Transverse colon (tissue), 4 donors: ENCODE results near the gene C10orf105.

Experiments
- CTCF ChIP-seq, 5 experiments: fragments of 200-600 bp in 3 of 5; fragments of 450-650 bp in 2 of 5; sonication (generic) in 3 of 5; IDR thresholded peaks; 1 replicate in 2 of 5; 2 replicates in 3 of 5; pipeline ENCODE4 v1.5.1; 2016 to 2017; ENCODE audit warnings: antibody characterized with exemption in 5 of 5, inconsistent platforms in 3 of 5, mild to moderate bottlenecking in 2 of 5, moderate library complexity in 1 of 5
- EP300 ChIP-seq: sonication (generic); formaldehyde crosslinking; IDR thresholded peaks from one replicate; pipeline ENCODE4 v1.6.1; 2017; ENCODE audit warnings: antibody characterized with exemption, low read depth
- POLR2A ChIP-seq: fragments of 450-650 bp; IDR thresholded peaks from one replicate; pipeline ENCODE4 v1.6.1; 2016; ENCODE audit warnings: antibody characterized with exemption, mild to moderate bottlenecking, moderate library complexity
- POLR2AphosphoS5 ChIP-seq, 3 donors: sonication (generic); formaldehyde crosslinking; IDR thresholded peaks; one replicate each; pipeline ENCODE4 v1.6.1; 2016; ENCODE audit warnings: antibody characterized with exemption in 3 of 3

- no peak for TF ChIP-seq CTCF (IDR thresholded peaks at IDR 0.05)
- TF ChIP-seq EP300, result no peak
- peak in 2 of 3 donors; percentile 8 to 40 for TF ChIP-seq POLR2AphosphoS5 (IDR thresholded peaks at IDR 0.05)
- peak; percentile 11 for TF ChIP-seq POLR2A
These were observed 28.3 kb upstream of the C10orf105 start for GRCh38 chr10:71747551-71748523.
